Activated naive CD8-positive, alpha-beta T cell (primary cell): ENCODE data around the gene INCA1.

Experiments
- H3K27ac Mint-ChIP-seq: one replicate; pipeline ENCODE4 v1.8.0; 2021; ENCODE audit warnings: mixed read lengths
- H3K27me3 Mint-ChIP-seq: one replicate; pipeline ENCODE4 v1.8.0; 2021; ENCODE audit warnings: mixed read lengths
- H3K36me3 Mint-ChIP-seq: one replicate; pipeline ENCODE4 v1.8.0; 2021; ENCODE audit warnings: mixed read lengths
- H3K4me1 Mint-ChIP-seq: one replicate; pipeline ENCODE4 v1.8.0; 2021; ENCODE audit warnings: low read depth, mixed read lengths
- H3K4me3 Mint-ChIP-seq: one replicate; pipeline ENCODE4 v1.8.0; 2021; ENCODE audit warnings: mild to moderate bottlenecking, mixed read lengths
- H3K9me3 Mint-ChIP-seq: one replicate; pipeline ENCODE4 v1.8.0; 2021; ENCODE audit warnings: low read depth, mixed read lengths

Gene INCA1

GRCh38 chr17:4950746-4951204 lies 46.5 kb downstream of the INCA1 start, which contains the start of gene ENO3:
Gene ENO3, plus strand, starts transcription at chr17:4951119. Its CDS starts 711 bp downstream, at chr17:4951830.
- Mint-ChIP-seq H3K36me3 (peaks cover 8% of the 10 kb centered on the region), H3K4me3 (peak within 1 kb of the TSS; percentile 88), H3K4me1 (peaks cover 11% of the 10 kb centered on the region), H3K9me3 (no peaks in the 10 kb centered on the region), H3K27me3 (no peaks in the 10 kb centered on the region), H3K27ac (peak within 1 kb of the TSS; percentile 97)

GRCh38 chr17:4950075-4950745 lies 47.1 kb downstream of the INCA1 start:
- Mint-ChIP-seq H3K9me3 (no peaks in the 10 kb centered on the region), H3K27me3 (no peaks in the 10 kb centered on the region), H3K4me1 (peaks cover 16% of the 10 kb centered on the region), H3K4me3 (peak overlapping the region; percentile 88), H3K36me3 (peaks cover 13% of the 10 kb centered on the region), H3K27ac (peak overlapping the region; percentile 97)

DNA sequence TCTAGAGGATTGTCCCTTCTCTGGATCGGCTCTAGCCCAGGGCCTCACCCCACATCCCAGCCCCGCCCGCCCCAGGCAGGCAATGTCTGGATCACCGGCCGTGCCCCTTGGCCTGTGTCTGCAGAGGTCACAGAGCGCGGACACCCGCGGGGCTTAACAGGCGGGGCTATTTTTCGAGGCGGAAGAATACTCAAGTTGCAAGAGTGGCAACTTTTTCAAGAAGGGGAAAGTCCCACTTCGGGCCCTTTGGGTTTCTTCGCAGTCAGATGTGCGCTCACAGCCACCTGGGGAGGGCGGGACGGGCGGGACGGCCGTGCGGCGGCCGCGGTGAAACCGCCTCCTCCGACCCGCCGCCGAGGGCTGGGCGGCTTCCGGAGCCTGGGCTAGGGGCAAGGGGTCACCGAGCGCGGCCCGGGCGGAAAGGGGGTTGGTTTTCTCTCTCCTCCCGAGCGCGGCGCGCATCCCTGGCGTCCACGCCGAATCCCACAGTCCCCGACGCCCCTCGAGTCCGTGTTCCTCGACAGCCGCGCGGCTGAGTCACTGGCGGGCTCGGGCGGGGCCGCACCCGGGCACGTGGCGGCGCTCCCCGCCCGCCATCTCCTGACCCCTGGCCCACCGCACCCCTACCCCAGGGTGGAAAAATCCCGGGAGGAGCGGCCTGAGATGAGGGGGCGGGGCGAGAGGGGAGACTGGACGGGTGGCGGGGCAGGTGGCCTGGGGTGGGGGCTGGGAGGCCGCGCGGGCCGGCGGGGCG lies 47.8 kb downstream of the INCA1 start:
- H3K9me3 Mint-ChIP-seq, result no peaks in the 10 kb centered on the region
- H3K27ac Mint-ChIP-seq, result peak overlapping the region; percentile 88
- H3K36me3 Mint-ChIP-seq, result peaks cover 15% of the 10 kb centered on the region
- H3K27me3 Mint-ChIP-seq, result no peaks in the 10 kb centered on the region
- H3K4me1 Mint-ChIP-seq, result peaks cover 24% of the 10 kb centered on the region
- peak overlapping the region; percentile 97 for H3K4me3 Mint-ChIP-seq

DNA sequence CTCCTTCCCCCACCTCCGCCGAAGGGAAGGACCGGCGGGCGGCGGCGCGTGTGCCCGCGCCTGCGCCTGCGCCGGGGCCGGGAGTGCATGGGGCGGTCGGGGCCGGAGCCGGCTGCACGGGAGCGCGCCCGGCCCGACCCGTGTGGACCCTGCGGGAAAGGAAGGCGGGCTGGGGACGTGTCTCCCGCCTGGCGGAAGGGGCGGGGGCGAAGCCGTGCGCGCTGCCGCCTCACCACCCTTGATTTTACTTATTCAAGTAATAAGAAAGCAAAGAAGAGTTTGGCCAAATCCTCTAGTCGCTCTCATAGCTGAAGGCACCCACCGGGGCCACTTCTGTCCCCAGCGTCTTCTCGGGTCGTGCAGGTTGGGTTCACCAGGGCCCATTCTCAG lies 48.4 kb downstream of the INCA1 start:
- H3K27ac Mint-ChIP-seq, result peak overlapping the region; percentile 100
- no peaks in the 10 kb centered on the region for H3K27me3 Mint-ChIP-seq
- H3K4me1 Mint-ChIP-seq, result peaks cover 29% of the 10 kb centered on the region
- peaks cover 15% of the 10 kb centered on the region for H3K36me3 Mint-ChIP-seq
- no peaks in the 10 kb centered on the region for H3K9me3 Mint-ChIP-seq
- H3K4me3 Mint-ChIP-seq, result peak overlapping the region; percentile 97

- H3K27me3 Mint-ChIP-seq, result no peaks in the 10 kb centered on the region
- H3K4me1 Mint-ChIP-seq, result peaks cover 34% of the 10 kb centered on the region
- H3K4me3 Mint-ChIP-seq, result peak within 1 kb of the TSS; percentile 97
- peak within 1 kb of the TSS; percentile 100 for H3K27ac Mint-ChIP-seq
- peaks cover 15% of the 10 kb centered on the region for H3K36me3 Mint-ChIP-seq
- H3K9me3 Mint-ChIP-seq, result no peaks in the 10 kb centered on the region
Measured at GRCh38 chr17:4948166-4948930, 49.0 kb downstream of the INCA1 start, which contains the start of gene PFN1. Gene PFN1, minus strand, starts transcription at chr17:4948530. Its CDS starts 136 bp downstream, at chr17:4948394.

- H3K4me1 Mint-ChIP-seq, result peaks cover 41% of the 10 kb centered on the region
- H3K27me3 Mint-ChIP-seq, result no peaks in the 10 kb centered on the region
- H3K9me3 Mint-ChIP-seq, result no peaks in the 10 kb centered on the region
- peak overlapping the region; percentile 97 for H3K4me3 Mint-ChIP-seq
- peak overlapping the region; percentile 96 for H3K27ac Mint-ChIP-seq
- peaks cover 18% of the 10 kb centered on the region for H3K36me3 Mint-ChIP-seq
Measured at GRCh38 chr17:4947411-4948165, 49.7 kb downstream of the INCA1 start.

DNA sequence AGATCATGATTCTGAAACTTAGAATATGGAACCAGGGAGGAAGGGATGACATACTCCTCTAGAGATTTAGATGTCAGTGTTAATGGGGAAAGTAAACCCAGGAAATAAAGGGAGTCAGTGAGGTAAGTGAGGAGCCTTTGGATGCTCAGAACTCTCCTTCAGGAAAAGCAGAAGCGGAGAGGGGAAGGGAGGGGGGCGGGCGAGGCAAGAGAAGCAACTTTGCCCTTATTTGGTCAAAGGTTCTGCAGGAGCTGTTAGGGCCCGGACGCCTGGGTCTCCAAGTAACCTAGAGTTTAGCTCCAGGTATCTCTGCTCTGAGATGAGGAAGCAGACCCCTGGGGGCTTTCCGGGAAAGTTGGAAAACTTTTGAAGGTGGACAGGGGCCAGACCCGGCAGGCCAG lies 50.3 kb downstream of the INCA1 start:
- peaks cover 18% of the 10 kb centered on the region for H3K36me3 Mint-ChIP-seq
- no peaks in the 10 kb centered on the region for H3K9me3 Mint-ChIP-seq
- H3K4me3 Mint-ChIP-seq, result peak overlapping the region; percentile 97
- peaks cover 47% of the 10 kb centered on the region for H3K4me1 Mint-ChIP-seq
- peak overlapping the region; percentile 89 for H3K27ac Mint-ChIP-seq
- H3K27me3 Mint-ChIP-seq, result no peaks in the 10 kb centered on the region

DNA sequence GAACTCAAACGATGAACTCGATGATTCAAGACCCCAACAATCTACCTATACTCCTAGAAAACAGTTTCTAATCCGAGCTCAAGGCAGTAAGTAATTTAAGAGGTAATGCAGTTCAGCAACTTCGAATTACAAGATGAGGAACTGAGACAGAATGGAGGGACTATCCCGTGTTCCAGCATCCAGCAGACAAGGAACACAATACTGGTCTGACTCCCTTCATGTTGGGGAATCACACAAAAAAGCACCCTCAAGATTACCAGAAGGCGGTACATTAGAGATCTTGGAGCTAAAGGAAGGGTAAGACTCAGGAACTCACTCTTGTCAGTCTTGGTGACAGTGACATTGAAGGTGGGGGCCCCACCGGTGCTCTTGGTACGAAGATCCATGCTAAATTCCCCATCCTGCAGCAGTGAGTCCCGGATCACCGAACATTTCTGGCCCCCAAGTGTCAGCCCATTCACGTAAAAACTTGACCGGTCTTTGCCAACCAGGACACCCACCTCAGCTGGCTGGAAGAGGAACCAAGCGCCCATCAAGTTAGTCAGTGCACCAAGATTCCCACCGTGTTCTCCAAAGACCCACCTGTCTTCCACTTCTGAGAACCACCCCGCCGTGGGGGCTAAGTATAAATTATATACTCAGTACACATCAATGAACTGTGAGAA lies 50.9 kb downstream of the INCA1 start:
- H3K4me3 Mint-ChIP-seq, result peak overlapping the region; percentile 97
- peak overlapping the region; percentile 89 for H3K27ac Mint-ChIP-seq
- no peaks in the 10 kb centered on the region for H3K27me3 Mint-ChIP-seq
- no peaks in the 10 kb centered on the region for H3K9me3 Mint-ChIP-seq
- H3K36me3 Mint-ChIP-seq, result peaks cover 22% of the 10 kb centered on the region
- H3K4me1 Mint-ChIP-seq, result peaks cover 52% of the 10 kb centered on the region

DNA sequence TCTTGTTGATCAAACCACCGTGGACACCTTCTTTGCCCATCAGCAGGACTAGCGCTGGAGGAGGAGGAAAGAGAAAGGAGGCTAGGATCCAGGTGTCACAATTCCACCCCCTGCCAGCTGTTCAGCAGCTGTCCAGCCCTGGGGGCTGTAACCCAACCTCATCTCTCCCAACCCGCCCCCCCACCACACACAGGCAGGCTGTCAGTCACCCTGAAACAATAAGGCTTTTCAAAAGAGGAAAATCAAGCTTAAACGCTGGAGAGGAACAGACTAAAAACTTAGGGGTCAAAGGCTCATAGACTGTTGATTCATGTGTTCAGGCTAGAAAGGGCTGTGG lies 51.4 kb downstream of the INCA1 start:
- Mint-ChIP-seq H3K4me1 (peaks cover 53% of the 10 kb centered on the region), H3K9me3 (no peaks in the 10 kb centered on the region), H3K27me3 (no peaks in the 10 kb centered on the region), H3K4me3 (peak overlapping the region; percentile 97), H3K27ac (peak overlapping the region; percentile 99), H3K36me3 (peaks cover 22% of the 10 kb centered on the region)

GRCh38 chr17:4945176-4945943 lies 52.0 kb downstream of the INCA1 start:
- H3K9me3 Mint-ChIP-seq, result no peaks in the 10 kb centered on the region
- H3K4me3 Mint-ChIP-seq, result peak overlapping the region; percentile 97
- peaks cover 50% of the 10 kb centered on the region for H3K4me1 Mint-ChIP-seq
- H3K27ac Mint-ChIP-seq, result peak overlapping the region; percentile 99
- H3K27me3 Mint-ChIP-seq, result no peaks in the 10 kb centered on the region
- peaks cover 22% of the 10 kb centered on the region for H3K36me3 Mint-ChIP-seq

DNA sequence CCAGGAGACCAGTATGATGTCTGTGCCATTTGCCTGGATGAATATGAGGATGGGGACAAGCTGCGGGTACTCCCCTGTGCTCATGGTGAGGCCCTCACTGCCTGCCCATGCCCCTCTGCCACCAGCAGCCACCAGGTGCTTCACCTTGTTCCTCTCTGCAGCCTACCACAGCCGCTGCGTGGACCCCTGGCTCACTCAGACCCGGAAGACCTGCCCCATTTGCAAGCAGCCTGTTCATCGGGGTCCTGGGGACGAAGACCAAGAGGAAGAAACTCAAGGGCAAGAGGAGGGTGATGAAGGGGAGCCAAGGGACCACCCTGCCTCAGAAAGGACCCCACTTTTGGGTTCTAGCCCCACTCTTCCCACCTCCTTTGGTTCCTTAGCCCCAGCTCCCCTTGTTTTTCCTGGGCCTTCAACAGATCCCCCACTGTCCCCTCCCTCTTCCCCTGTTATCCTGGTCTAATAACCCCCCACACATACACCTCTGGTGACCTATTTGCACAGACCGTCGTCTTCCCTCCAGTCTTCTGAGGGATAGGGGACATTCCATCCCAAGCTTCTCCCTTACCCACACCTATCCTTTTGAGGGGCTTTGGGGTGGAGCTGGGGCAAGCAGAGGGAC lies 52.7 kb downstream of the INCA1 start:
- H3K27me3 Mint-ChIP-seq, result no peaks in the 10 kb centered on the region
- peak overlapping the region; percentile 99 for H3K27ac Mint-ChIP-seq
- H3K4me3 Mint-ChIP-seq, result peak overlapping the region; percentile 97

GRCh38 chr17:4944163-4944553 lies 53.2 kb downstream of the INCA1 start:
- H3K27ac Mint-ChIP-seq, result peak overlapping the region; percentile 99
- no peaks in the 10 kb centered on the region for H3K9me3 Mint-ChIP-seq
- no peaks in the 10 kb centered on the region for H3K27me3 Mint-ChIP-seq
- H3K36me3 Mint-ChIP-seq, result peaks cover 22% of the 10 kb centered on the region
- peaks cover 52% of the 10 kb centered on the region for H3K4me1 Mint-ChIP-seq
- H3K4me3 Mint-ChIP-seq, result peak overlapping the region; percentile 97

More for the DNA sequence above, 52.7 kb downstream of the INCA1 start:
- no peaks in the 10 kb centered on the region for H3K9me3 Mint-ChIP-seq
- peaks cover 22% of the 10 kb centered on the region for H3K36me3 Mint-ChIP-seq
- H3K4me1 Mint-ChIP-seq, result peaks cover 50% of the 10 kb centered on the region
